RPMI7951 (cell line): Measurements from ENCODE around the gene C5orf46. TPM values are rescaled to one million over a fixed set of nuclear protein-coding genes. Genes with fewer than 3 reads are reported as not detected.
A peak's percentile ranks its signal among the peaks of the same experiment; 100 is the strongest.

Experiments used
- DNase-seq: peaks from one replicate; pipeline ENCODE4 v3.0.0-alpha.2; 2012; ENCODE audit warnings: low read depth
- total RNA-seq: library from RNA; depleted of rRNA; stranded (reverse); fragments of >200 nt; shearing (Covaris generic); gene quantifications from 2 replicates; pipeline ENCODE4 v1.2.3, GENCODE V29; 2014; rRNA removed

The C5orf46 gene
- total RNA-seq, 1 experiment from 2014 or later, result 0.36 TPM

DNA sequence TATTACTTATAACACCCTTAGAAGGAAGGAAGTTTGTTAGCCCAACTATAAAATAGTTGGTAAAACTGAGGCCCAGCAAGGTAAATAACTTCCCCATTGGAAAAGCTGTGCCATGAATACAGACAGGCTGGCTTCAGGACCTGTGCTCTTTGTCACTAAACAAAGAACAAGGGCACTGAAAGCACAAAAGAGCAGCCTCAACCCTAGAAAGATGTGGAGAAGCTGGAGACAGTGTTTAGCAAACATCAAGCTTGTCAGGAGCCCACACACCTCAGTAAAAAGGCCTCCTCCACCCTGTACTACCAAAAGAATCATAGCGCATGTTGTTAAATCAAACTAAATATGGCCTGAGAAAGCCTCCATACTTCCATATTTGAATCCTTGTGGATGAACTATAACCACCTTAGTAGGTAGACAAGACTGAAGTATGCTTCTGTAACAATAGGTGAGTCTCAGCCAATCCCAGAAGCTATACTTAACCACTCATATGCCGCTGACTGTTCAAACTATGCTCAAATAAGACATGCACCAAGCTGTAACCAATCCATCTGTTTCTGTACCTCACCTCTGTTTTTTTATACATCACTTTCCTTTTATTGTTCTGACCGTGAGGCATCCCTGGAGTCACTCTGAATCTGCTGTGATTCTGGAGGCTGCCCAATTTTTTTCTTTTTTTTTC is 46.2 kb downstream of the C5orf46 start:
- no peak for DNase-seq

DNA sequence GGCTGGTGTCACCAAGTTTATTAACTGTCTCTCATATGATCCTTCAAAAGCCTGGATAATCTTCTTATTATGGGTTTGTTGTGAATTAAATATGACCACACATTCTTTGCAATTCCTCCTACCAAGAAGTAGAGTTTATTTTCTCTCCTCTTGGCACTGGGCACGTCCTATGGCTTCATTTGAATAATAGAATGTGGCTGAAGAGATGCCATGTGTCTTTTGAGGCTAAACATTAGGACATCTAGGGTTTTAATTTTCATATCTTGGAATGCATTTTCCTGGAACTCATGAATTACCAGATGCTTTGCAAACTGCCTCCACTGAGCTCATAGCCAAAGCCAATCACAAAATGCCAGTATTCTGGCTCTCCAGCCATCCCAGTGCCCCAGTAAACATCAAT is 47.8 kb downstream of the C5orf46 start:
- no peak for DNase-seq

DNA sequence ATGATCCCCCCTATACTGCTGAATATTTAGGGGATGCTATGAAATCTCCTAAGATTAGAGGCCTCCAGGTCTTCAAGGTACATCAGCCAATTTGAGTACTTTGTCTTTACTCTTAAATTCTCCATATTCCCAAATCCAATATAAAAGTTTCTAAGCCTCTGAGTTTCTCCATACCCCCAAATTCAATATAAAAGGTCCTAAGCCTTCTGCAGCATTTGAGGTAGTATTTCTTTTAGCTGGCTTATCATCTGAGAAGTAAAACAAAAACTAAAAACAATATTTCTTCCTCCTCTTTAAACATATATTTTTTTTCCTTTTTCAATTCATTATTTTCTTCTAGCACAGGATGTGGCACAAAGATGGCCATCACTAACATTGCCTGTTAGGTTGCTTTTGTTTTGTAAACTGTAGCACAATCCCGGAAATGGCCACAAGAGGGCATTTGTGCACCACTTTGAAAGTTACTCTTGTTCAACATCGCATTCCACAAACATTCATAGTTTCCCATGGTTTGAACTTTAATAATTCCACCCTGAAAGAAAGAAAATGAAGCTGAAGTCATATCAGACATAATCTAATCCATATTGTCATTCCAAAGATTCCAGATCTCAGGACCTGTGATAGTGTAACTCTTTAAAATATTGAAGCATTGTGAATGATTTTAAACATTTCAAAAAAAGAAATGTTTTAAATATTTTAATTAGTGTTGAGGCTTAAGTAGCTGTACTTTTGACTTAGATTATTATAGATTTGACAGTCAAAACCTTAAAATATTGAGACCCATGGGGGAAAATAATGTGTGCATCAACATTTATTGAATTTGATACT is 48.8 kb downstream of the C5orf46 start:
- DNase-seq, result peak; percentile 43

- no peak for DNase-seq
Measured at GRCh38 chr5:147856801-147857200, 49.5 kb downstream of the C5orf46 start.

DNA sequence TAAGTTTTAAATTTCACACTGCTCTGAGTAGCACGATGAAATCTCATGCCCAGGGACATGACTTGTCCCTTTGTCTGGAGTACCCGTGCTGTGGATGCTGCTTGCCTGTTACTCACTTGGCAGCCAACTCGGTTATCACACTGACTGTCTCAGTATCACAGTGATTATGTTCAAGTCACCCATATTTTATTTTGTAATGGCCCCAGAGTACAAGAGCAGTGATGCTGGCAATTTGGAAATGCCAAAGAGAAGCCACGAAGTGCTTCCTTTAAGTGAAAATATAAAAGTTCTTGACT is 50.6 kb downstream of the C5orf46 start:
- no peak for DNase-seq

- no peak for DNase-seq
Measured at GRCh38 chr5:147854894-147855773, 51.2 kb downstream of the C5orf46 start.

DNA sequence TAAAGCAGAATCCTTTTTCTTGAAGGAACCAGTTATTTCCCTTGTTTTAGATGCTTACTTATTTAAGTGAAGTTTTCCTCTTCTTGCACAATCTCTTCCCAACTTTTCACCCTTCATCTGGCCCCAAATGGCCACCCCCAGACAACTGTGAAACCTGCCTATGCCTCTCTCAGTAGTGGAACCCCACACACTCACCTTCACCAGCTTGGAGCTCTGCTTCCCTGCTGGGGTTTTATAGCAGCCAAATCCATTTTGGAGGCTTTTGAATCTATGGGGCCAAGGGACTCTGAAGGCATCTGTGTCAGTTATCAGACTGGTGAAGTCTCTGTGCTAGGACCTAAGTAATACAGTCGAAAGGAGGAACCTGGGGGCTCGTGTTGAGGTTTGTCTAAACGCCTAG is 52.0 kb downstream of the C5orf46 start:
- no peak for DNase-seq

- no peak for DNase-seq
Measured at GRCh38 chr5:147853372-147853987, 52.9 kb downstream of the C5orf46 start.

GRCh38 chr5:147852365-147852764 is 54.0 kb downstream of the C5orf46 start:
- DNase-seq, result no peak

DNA sequence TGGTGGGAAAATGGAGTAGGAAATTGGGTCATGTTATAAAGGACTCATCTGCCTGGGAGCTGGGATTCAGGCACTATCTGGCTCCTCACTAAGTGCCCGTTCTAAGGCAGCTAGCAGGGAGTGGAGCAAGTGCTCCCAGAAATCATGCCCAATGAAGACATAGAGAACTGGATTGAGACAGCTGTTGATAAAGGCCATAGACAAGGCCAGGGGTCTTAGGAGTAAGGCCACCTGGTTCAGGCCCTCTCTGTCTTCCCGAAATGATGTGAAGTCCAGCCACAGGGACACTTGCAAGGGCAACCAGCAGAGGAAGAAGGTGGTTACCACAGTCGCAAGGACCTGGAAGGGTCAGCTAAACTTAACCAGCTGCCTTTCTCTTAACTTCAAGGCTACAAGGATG is 54.8 kb downstream of the C5orf46 start:
- DNase-seq, result no peak

DNA sequence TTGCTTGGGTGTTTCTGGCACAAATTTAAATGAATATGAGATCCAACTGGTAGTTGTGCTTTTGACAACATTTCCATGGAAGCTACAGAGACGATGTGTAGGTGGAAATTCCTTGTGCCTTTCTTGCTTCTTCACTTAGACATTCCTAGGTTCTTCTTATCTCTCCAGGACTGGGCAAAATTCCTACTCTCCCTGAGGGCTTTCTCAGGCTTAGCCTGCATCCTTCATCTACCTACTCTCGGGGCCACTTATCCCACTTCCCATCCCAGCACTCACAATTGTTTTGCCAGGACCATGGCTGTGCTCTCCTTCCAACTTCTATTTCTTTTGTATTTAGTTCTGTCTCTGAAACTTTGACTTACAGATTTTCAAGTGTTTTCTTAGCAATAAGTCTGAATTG is 57.1 kb downstream of the C5orf46 start:
- DNase-seq, result no peak

- no peak for DNase-seq
Measured at GRCh38 chr5:147845618-147846017, 60.7 kb downstream of the C5orf46 start.

DNA sequence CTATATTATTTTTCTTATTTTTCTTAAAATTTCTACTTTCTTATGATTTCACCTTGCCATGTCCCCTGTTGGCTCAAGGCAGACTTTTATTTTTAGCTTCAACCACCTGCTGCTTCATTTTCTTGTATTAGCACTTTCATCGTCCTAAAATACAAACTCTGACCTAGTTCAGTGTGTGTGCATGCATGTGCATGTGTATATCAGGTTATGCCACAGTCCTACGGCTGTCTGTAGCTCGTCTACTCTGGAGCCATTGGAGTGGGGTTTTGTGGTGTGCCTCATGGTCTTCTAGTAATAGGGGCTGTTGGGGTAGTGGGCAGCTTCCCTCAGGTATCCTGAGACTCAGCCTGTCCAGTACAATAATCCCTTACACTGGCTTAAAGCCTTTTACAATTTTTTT is 61.5 kb downstream of the C5orf46 start:
- DNase-seq, result no peak

- DNase-seq, result no peak
Measured at GRCh38 chr5:147842869-147843268, 63.5 kb downstream of the C5orf46 start.

Other genes with a start within 250 kb of the C5orf46 start
- under 0.01 TPM in 1 of 2 replicates, not detected in the other for gene JAKMIP2, start 123.8 kb downstream of the C5orf46 start, total RNA-seq
- gene SPINK1, start 74.9 kb downstream of the C5orf46 start, total RNA-seq, result not detected in 2 replicates
- gene SCGB3A2, start 27.8 kb downstream of the C5orf46 start, total RNA-seq, result not detected in 2 replicates
- gene SPINK5, start 157.4 kb upstream of the C5orf46 start, total RNA-seq, result not detected in 2 replicates